H9 (cell line): ENCODE results near the gene PEPD. TPM values are rescaled to one million over a fixed set of nuclear protein-coding genes. Genes with fewer than 3 reads are reported as not detected.

Experiments used
- DNase-seq: peaks from one replicate; pipeline ENCODE4 v3.0.0-alpha.2; 2017
- H2AFZ ChIP-seq: one replicate; pipeline ENCODE4 v1.6.1; 2013; ENCODE audit warnings: mild to moderate bottlenecking, low read length, control low read depth, moderate library complexity
- H2AK5ac ChIP-seq: 2 replicates; pipeline ENCODE4 v1.6.1; 2013; ENCODE audit warnings: low read length, control low read depth, mixed read lengths; ENCODE audit not compliant: insufficient read length
- H2BK120ac ChIP-seq: one replicate; pipeline ENCODE4 v1.6.1; 2013; ENCODE audit warnings: low read depth, mild to moderate bottlenecking, low read length, control low read depth, inconsistent platforms; ENCODE audit not compliant: poor library complexity, severe bottlenecking
- H2BK12ac ChIP-seq: 2 replicates; pipeline ENCODE4 v1.6.1; 2013; ENCODE audit warnings: low read length, control low read depth, mixed read lengths, low read depth; ENCODE audit not compliant: insufficient read length
- H2BK15ac ChIP-seq: 2 replicates; pipeline ENCODE4 v1.6.1; 2013; ENCODE audit warnings: low read depth, low read length, control low read depth
- H2BK20ac ChIP-seq: one replicate; pipeline ENCODE4 v1.6.1; 2013; ENCODE audit warnings: low read depth, mild to moderate bottlenecking, low read length, control low read depth, inconsistent platforms; ENCODE audit not compliant: poor library complexity, severe bottlenecking
- H2BK5ac ChIP-seq: 2 replicates; pipeline ENCODE4 v1.6.1; 2013; ENCODE audit warnings: low read length, control low read depth, mixed read lengths; ENCODE audit not compliant: insufficient read length
- H3K14ac ChIP-seq: 2 replicates; pipeline ENCODE4 v1.6.1; 2013; ENCODE audit warnings: low read length, control low read depth; ENCODE audit not compliant: insufficient read depth
- H3K18ac ChIP-seq: 2 replicates; pipeline ENCODE4 v1.6.1; 2013; ENCODE audit warnings: low read depth, mild to moderate bottlenecking, mixed read lengths, low read length, control low read depth; ENCODE audit not compliant: insufficient read length
- H3K23ac ChIP-seq: 2 replicates; pipeline ENCODE4 v1.6.1; 2013; ENCODE audit warnings: low read length, control low read depth, mixed read lengths, low read depth; ENCODE audit not compliant: insufficient read length
- H3K23me2 ChIP-seq: 2 replicates; pipeline ENCODE4 v1.6.1; 2013; ENCODE audit warnings: low read depth, mild to moderate bottlenecking, mixed read lengths, low read length, control low read depth; ENCODE audit not compliant: insufficient read length, poor library complexity, severe bottlenecking
- H3K27ac ChIP-seq: 2 replicates; pipeline ENCODE4 v1.5.1; 2013; ENCODE audit warnings: low read length, control low read depth, mixed read lengths, low read depth; ENCODE audit not compliant: insufficient read length
- H3K27me3 ChIP-seq: 2 replicates; pipeline ENCODE4 v1.6.1; 2013; ENCODE audit warnings: low read length, control low read depth, inconsistent platforms; ENCODE audit not compliant: insufficient read depth
- H3K4ac ChIP-seq: 2 replicates; pipeline ENCODE4 v1.6.1; 2013; ENCODE audit warnings: low read depth, mild to moderate bottlenecking, control low read depth, inconsistent platforms, low read length, moderate library complexity
- H3K4me1 ChIP-seq: 2 replicates; pipeline ENCODE4 v1.6.1; 2013; ENCODE audit warnings: low read length, control low read depth, inconsistent platforms; ENCODE audit not compliant: insufficient read depth
- H3K4me2 ChIP-seq: 2 replicates; pipeline ENCODE4 v1.6.1; 2013; ENCODE audit warnings: low read length, control low read depth, mixed read lengths; ENCODE audit not compliant: insufficient read length, insufficient read depth
- H3K56ac ChIP-seq: 2 replicates; pipeline ENCODE4 v1.6.1; 2013; ENCODE audit warnings: low read depth, mild to moderate bottlenecking, mixed read lengths, low read length, control low read depth; ENCODE audit not compliant: insufficient read length
- H3K79me1 ChIP-seq: 2 replicates; pipeline ENCODE4 v1.6.1; 2013; ENCODE audit warnings: low read depth, mild to moderate bottlenecking, moderate library complexity, low read length, control low read depth, inconsistent platforms; ENCODE audit not compliant: insufficient read depth, poor library complexity, severe bottlenecking
- H3K79me2 ChIP-seq: 2 replicates; pipeline ENCODE4 v1.6.1; 2013; ENCODE audit warnings: low read length, control low read depth, inconsistent platforms; ENCODE audit not compliant: insufficient read depth
- H3K9ac ChIP-seq: 2 replicates; pipeline ENCODE4 v1.6.1; 2013; ENCODE audit warnings: low read length, control low read depth, mixed read lengths; ENCODE audit not compliant: insufficient read length; ENCODE audit errors: extremely low read depth
- H3K9me3 ChIP-seq: one replicate; pipeline ENCODE4 v1.6.1; 2013; ENCODE audit warnings: low read depth, low read length, inconsistent platforms; ENCODE audit not compliant: control insufficient read depth
- H3T11ph ChIP-seq: one replicate; pipeline ENCODE4 v1.6.1; 2013; ENCODE audit warnings: mild to moderate bottlenecking, low read length, control low read depth, inconsistent platforms
- H4K20me1 ChIP-seq: one replicate; pipeline ENCODE4 v1.6.1; 2013; ENCODE audit not compliant: control insufficient read depth, insufficient read length, insufficient read depth
- H4K5ac ChIP-seq: 2 replicates; pipeline ENCODE4 v1.6.1; 2013; ENCODE audit warnings: low read depth, mild to moderate bottlenecking, mixed read lengths, low read length, control low read depth; ENCODE audit not compliant: insufficient read length
- H4K8ac ChIP-seq: replicated peaks from 2 replicates; pipeline ENCODE4 v1.6.1; 2013; ENCODE audit warnings: low read length, control low read depth, mixed read lengths, low read depth; ENCODE audit not compliant: insufficient read length
- H4K91ac ChIP-seq: 2 replicates; pipeline ENCODE4 v1.6.1; 2013; ENCODE audit warnings: low read depth, mild to moderate bottlenecking, moderate library complexity, mixed read lengths, low read length, control low read depth; ENCODE audit not compliant: insufficient read length
- H3K27ac Mint-ChIP-seq, 3 experiments: 2 replicates in 2 of 3; 3 replicates in 1 of 3; pipeline ENCODE4 v1.8.0; 2020 to 2021; ENCODE audit warnings: mixed read lengths in 3 of 3, mild to moderate bottlenecking in 1 of 3, moderate library complexity in 1 of 3
- H3K27me3 Mint-ChIP-seq: 2 replicates; pipeline ENCODE4 v1.8.0; 2021; ENCODE audit warnings: low read depth, mild to moderate bottlenecking, moderate library complexity, mixed read lengths
- H3K36me3 Mint-ChIP-seq, 3 experiments: 2 replicates in 2 of 3; 3 replicates in 1 of 3; pipeline ENCODE4 v1.8.0; 2020 to 2021; ENCODE audit warnings: low read depth in 3 of 3, mixed read lengths in 3 of 3; ENCODE audit not compliant: insufficient read depth in 1 of 3
- H3K4me1 Mint-ChIP-seq, 2 experiments: 2 replicates each; pipeline ENCODE4 v1.8.0; 2020; ENCODE audit warnings: mixed read lengths in 2 of 2
- H3K4me3 Mint-ChIP-seq, 2 experiments: 2 replicates in 1 of 2; 3 replicates in 1 of 2; pipeline ENCODE4 v1.8.0; 2020 to 2021; ENCODE audit warnings: mild to moderate bottlenecking in 2 of 2, mixed read lengths in 2 of 2, moderate library complexity in 1 of 2
- H3K9me3 Mint-ChIP-seq, 2 experiments: 2 replicates in 1 of 2; 3 replicates in 1 of 2; pipeline ENCODE4 v1.8.0; 2020; ENCODE audit warnings: mild to moderate bottlenecking in 2 of 2, mixed read lengths in 2 of 2, moderate library complexity in 1 of 2
- WGBS: extraction: QIAGEN DNeasy Blood & Tissue Kit; methylation state at CpG from one replicate; pipeline ENCODE4 v1.1.7; 2013; ENCODE audit warnings: missing lambda C conversion rate, low lambda C conversion rate, mixed read lengths; ENCODE audit not compliant: insufficient read length; ENCODE audit errors: extremely low coverage; 5-methylcytosine and 5-hydroxymethylcytosine counted together
- total RNA-seq: library from RNA; stranded (reverse); gene quantifications from 2 replicates; pipeline ENCODE4 v1.2.1, GENCODE V29; 2021
- TF ChIP-seq, protein P1 (sequence below): fragments of 200-600 bp; sonication (generic); conservative IDR thresholded peaks from 3 replicates; pipeline ENCODE4 v1.8.0; 2021; ENCODE audit warnings: antibody characterized with exemption, mild to moderate bottlenecking

Gene PEPD
- total RNA-seq, 1 experiment from 2014 or later = 52.8 TPM

DNA sequence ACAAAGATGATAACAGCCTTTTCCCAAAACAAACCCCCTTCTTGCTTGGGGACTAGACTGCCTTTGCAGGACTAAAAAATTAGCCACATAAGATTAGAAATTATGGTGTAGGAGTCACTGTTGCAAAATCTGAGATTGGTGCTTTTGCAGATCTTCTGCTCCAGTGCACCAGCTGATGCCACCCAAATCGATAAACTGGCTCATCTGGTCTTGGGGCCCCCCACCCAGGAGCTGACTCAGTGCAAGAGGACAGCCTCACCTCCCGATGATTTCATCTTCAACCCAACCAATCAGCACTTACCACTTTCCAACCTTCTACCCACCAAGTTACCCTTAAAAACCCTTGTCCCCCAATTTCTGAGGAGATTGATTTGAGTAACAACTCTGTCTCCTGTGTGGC, 47.1 kb upstream of the PEPD start:
- Mint-ChIP-seq H3K4me3 (no peak overlapping the region), H3K27me3 (peaks cover 6% of the 10 kb centered on the region), H3K9me3 (peaks cover 7 to 8% of the 10 kb centered on the region in 2 experiments), H3K36me3 (peaks cover 0 to 8% (median 0%) of the 10 kb centered on the region in 3 experiments; a peak in 1 of 7 replicates), H3K4me1 (peaks cover 41 to 47% of the 10 kb centered on the region in 2 experiments), H3K27ac (no peak overlapping the region)
- Histone ChIP-seq H3K9me3 (peaks cover under 1% of the 10 kb centered on the region), H3K14ac (no peak overlapping the region), H3K79me1 (no peaks in the 10 kb centered on the region), H3K27ac (no peak overlapping the region), H2BK120ac (no peak overlapping the region), H2BK15ac (no peak overlapping the region), H3K23ac (no peak overlapping the region), H3K56ac (no peak overlapping the region), H3T11ph (no peak overlapping the region), H3K23me2 (no peaks in the 10 kb centered on the region), H3K18ac (no peak overlapping the region), H3K4me1 (peaks cover 3% of the 10 kb centered on the region; the same call in 1 of the 2 replicates), H2AK5ac (no peak overlapping the region), H3K27me3 (no peaks in the 10 kb centered on the region), H4K8ac (no peak overlapping the region), H3K79me2 (no peaks in the 10 kb centered on the region), H2BK5ac (no peak overlapping the region), H4K5ac (no peak overlapping the region), H4K91ac (no peak overlapping the region), H4K20me1 (no peaks in the 10 kb centered on the region), H3K4me2 (no peak overlapping the region), H3K9ac (no peak overlapping the region), H3K4ac (no peak overlapping the region), H2BK20ac (no peak overlapping the region), H2AFZ (no peak overlapping the region), H2BK12ac (no peak overlapping the region)
- WGBS = no CpG with 5 or more reads among the region's 2 CpGs
- TF ChIP-seq, protein P1, sequence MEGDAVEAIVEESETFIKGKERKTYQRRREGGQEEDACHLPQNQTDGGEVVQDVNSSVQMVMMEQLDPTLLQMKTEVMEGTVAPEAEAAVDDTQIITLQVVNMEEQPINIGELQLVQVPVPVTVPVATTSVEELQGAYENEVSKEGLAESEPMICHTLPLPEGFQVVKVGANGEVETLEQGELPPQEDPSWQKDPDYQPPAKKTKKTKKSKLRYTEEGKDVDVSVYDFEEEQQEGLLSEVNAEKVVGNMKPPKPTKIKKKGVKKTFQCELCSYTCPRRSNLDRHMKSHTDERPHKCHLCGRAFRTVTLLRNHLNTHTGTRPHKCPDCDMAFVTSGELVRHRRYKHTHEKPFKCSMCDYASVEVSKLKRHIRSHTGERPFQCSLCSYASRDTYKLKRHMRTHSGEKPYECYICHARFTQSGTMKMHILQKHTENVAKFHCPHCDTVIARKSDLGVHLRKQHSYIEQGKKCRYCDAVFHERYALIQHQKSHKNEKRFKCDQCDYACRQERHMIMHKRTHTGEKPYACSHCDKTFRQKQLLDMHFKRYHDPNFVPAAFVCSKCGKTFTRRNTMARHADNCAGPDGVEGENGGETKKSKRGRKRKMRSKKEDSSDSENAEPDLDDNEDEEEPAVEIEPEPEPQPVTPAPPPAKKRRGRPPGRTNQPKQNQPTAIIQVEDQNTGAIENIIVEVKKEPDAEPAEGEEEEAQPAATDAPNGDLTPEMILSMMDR = no peak
- DNase-seq = no peak
